ENCODE results near the gene TAMM41. TPM values are rescaled to one million over a fixed set of nuclear protein-coding genes. Genes with fewer than 3 reads are reported as not detected.

The TAMM41 gene
- total and polyA plus RNA-seq, 2 of the 4 experiments (the other 2 are of a cell fraction) = 4.3 to 15.9 TPM

GRCh38 chr3:11853450-11853849, 6.8 kb upstream of the TAMM41 start:
- WGBS, 2 experiments (ENCODE audit: extremely low coverage in 2 of 2, insufficient read length in 1 of 2) = 67% methylated on average over 3 of the region's 5 CpGs; no CpG with 5 or more reads in 1 of the 2 experiments
- Histone ChIP-seq H3K4me2 (ENCODE audit: low read depth, low read length) (no peak overlapping the region), H2AK5ac (ENCODE audit: low read depth, low read length) (no peak overlapping the region), H4K20me1 (ENCODE audit: insufficient read depth, low read length) (no peaks in the 10 kb centered on the region), H3K27ac (ENCODE audit: insufficient read depth, low read length) (no peak overlapping the region), H3K9ac (ENCODE audit: low read depth, low read length) (no peak overlapping the region), H3K56ac (ENCODE audit: extremely low read depth, insufficient read depth, low read length) (no peak overlapping the region), H4K8ac (ENCODE audit: low read depth in 2 of 2, low read length in 2 of 2) (no peak overlapping the region), H2AK9ac (replicated peaks; ENCODE audit: low read depth, low read length, poor library complexity) (no peak overlapping the region), H2BK120ac (ENCODE audit: low read depth, low read length) (no peak overlapping the region), H4K5ac (ENCODE audit: low read depth, low read length) (no peak overlapping the region), H4K91ac (ENCODE audit: insufficient read depth, low read depth, low read length) (no peak overlapping the region), H3K9me1 (ENCODE audit: insufficient read depth, low read length) (no peaks in the 10 kb centered on the region), H3K9me3 (ENCODE audit: control insufficient read depth, insufficient read depth, low read length) (no peaks in the 10 kb centered on the region), H3K4me1 (ENCODE audit: control insufficient read depth, insufficient read depth, low read length) (no peaks in the 10 kb centered on the region), H2BK15ac (ENCODE audit: low read depth, low read length) (no peak overlapping the region), H3K27me3 (ENCODE audit: control insufficient read depth, insufficient read depth, low read length) (peaks cover 14% of the 10 kb centered on the region), H3K4ac (ENCODE audit: low read depth, low read length) (no peak overlapping the region), H3K18ac (ENCODE audit: low read depth, low read length) (no peak overlapping the region), H2BK5ac (ENCODE audit: low read depth, low read length, poor library complexity, severe bottlenecking) (no peak overlapping the region), H2BK20ac (ENCODE audit: low read depth, low read length) (no peak overlapping the region), H3K36me3 (ENCODE audit: control insufficient read depth, insufficient read depth, low read length) (no peaks in the 10 kb centered on the region), H3K4me3 (ENCODE audit: insufficient read depth, low read depth, low read length) (no peak overlapping the region), H3K79me1 (ENCODE audit: low read depth in 1 of 2, low read length in 2 of 2) (no peaks in the 10 kb centered on the region), H2AFZ (replicated peaks; ENCODE audit: low read length, poor library complexity) (no peak overlapping the region), H3K23ac (ENCODE audit: low read depth, low read length) (no peak overlapping the region), H3K14ac (replicated peaks; ENCODE audit: low read depth, low read length) (no peak overlapping the region)
- ATAC-seq (ENCODE audit: low read depth) (no peak), DNase-seq (no peak)
- BruUV-seq (replicated peaks) = no TSS peak
- in situ Hi-C loops (cut with MboI; ENCODE audit: low sequenced_read_pairs) = no loop called here
- TF ChIP-seq SMC3 (IDR thresholded peaks at IDR 0.05; ENCODE audit: low read depth, low read length) (no peak), NFE2L2 (IDR thresholded peaks at IDR 0.05; ENCODE audit: low read depth, low read length) (no peak), POLR2A (IDR thresholded peaks at IDR 0.05; ENCODE audit: low read depth, low read length) (no peak), MAFK (IDR thresholded peaks at IDR 0.05; ENCODE audit: low read depth, low read length) (no peak), RCOR1 (IDR thresholded peaks at IDR 0.05; ENCODE audit: insufficient replicate concordance, low read length) (no peak), MAZ (IDR thresholded peaks at IDR 0.05; ENCODE audit: borderline replicate concordance, low read depth, low read length) (no peak)
- CTCF ChIA-PET = interaction anchor here (0.6 kb wide), 1 partner anchor 28 kb away, joined by 3 read pairs; no protein-coding TSS in a partner anchor
- intact Hi-C loops (cut with micrococcal nuclease) = no loop called here
- POLR2A ChIA-PET (ENCODE audit: unreplicated experiment) = no interaction called here
- dilution Hi-C loops (cut with HindIII; ENCODE audit: low sequenced_read_pairs, unreplicated experiment) = no loop called here
